ENCODE measurements around the gene THSD4.

GRCh38 chr15:71303977-71304376 lies 188.7 kb downstream of the THSD4 start:
- TF ChIP-seq CTCF (IDR thresholded peaks at IDR 0.05; ENCODE audit: low read depth, low read length, poor library complexity, severe bottlenecking) (no peak), EZH2phosphoT487 (IDR thresholded peaks at IDR 0.05; ENCODE audit: borderline replicate concordance, low read length) (no peak)
